Measurements from ENCODE around the gene INTS7.

The INTS7 gene

GRCh38 chr1:212035123-212035834 is at the start of gene INTS7, which contains the start of gene DTL:
Gene INTS7, minus strand, starts transcription at chr1:212035557. Its CDS starts 120 bp downstream, at chr1:212035437.
Gene DTL, plus strand, starts transcription at chr1:212035748. Its CDS starts 143 bp downstream, at chr1:212035891.
- DNase-seq = peak; percentile 98

- no peak for DNase-seq
Measured at GRCh38 chr1:212082765-212083406, 47.5 kb upstream of the INTS7 start.

- no peak for DNase-seq
Measured at GRCh38 chr1:212078826-212079225, 43.5 kb upstream of the INTS7 start.

GRCh38 chr1:212077028-212077427 is 41.7 kb upstream of the INTS7 start:
- DNase-seq = no peak

GRCh38 chr1:212074856-212075255 is 39.5 kb upstream of the INTS7 start:
- no peak for DNase-seq

- no peak for DNase-seq
Measured at GRCh38 chr1:212074313-212074712, 39.0 kb upstream of the INTS7 start.

GRCh38 chr1:212073490-212073889 is 38.1 kb upstream of the INTS7 start:
- no peak for DNase-seq

- DNase-seq = no peak
Measured at GRCh38 chr1:212072047-212072446, 36.7 kb upstream of the INTS7 start.

- no peak for DNase-seq
Measured at GRCh38 chr1:212070720-212071302, 35.5 kb upstream of the INTS7 start.

GRCh38 chr1:212067787-212068186 is 32.4 kb upstream of the INTS7 start:
- DNase-seq = no peak

GRCh38 chr1:212062832-212063438 is 27.6 kb upstream of the INTS7 start:
- peak; percentile 4 for DNase-seq

- no peak for DNase-seq
Measured at GRCh38 chr1:212060632-212061472, 25.5 kb upstream of the INTS7 start.

GRCh38 chr1:212055333-212055732 is 20.0 kb upstream of the INTS7 start:
- DNase-seq = no peak

- no peak for DNase-seq
Measured at GRCh38 chr1:212053993-212054392, 18.6 kb upstream of the INTS7 start.

- no peak for DNase-seq
Measured at GRCh38 chr1:212045981-212046380, 10.6 kb upstream of the INTS7 start.

- DNase-seq = no peak
Measured at GRCh38 chr1:212044851-212045250, 9.5 kb upstream of the INTS7 start.

GRCh38 chr1:212042436-212042835 is 7.1 kb upstream of the INTS7 start:
- no peak for DNase-seq

GRCh38 chr1:212040629-212041412 is 5.5 kb upstream of the INTS7 start:
- DNase-seq = no peak

GRCh38 chr1:212039622-212040021 is 4.3 kb upstream of the INTS7 start:
- no peak for DNase-seq

- DNase-seq = no peak
Measured at GRCh38 chr1:212037900-212038299, 2.5 kb upstream of the INTS7 start.

- no peak for DNase-seq
Measured at GRCh38 chr1:212035835-212036605, 663 bp upstream of the INTS7 start.

All from activated gamma-delta T cell treated with Interleukin-2 at 50 U/mL for 16 hours (primary cell).